BE2C (cell line): ENCODE results near the gene UBP1.

Source experiments
- DNase-seq: peaks from one replicate; pipeline ENCODE4 v3.0.0-alpha.2; 2020
- H3K27me3 ChIP-seq: fragments of 250-450 bp; sonication (Bioruptor Pico); 2 replicates; pipeline ENCODE4 v1.5.1; 2020; ENCODE audit warnings: mild to moderate bottlenecking
- H3K36me3 ChIP-seq: fragments of 250-450 bp; sonication (Bioruptor Pico); 2 replicates; pipeline ENCODE4 v1.5.1; 2020; ENCODE audit warnings: mild to moderate bottlenecking
- H3K4me1 ChIP-seq: fragments of 250-450 bp; sonication (Bioruptor Pico); 2 replicates; pipeline ENCODE4 v1.5.1; 2020
- H3K4me3 ChIP-seq: 2 replicates; pipeline ENCODE4 v1.5.1; 2011; ENCODE audit warnings: low read depth, low read length
- H3K9me3 ChIP-seq: fragments of 250-450 bp; sonication (Bioruptor Pico); 2 replicates; pipeline ENCODE4 v1.5.1; 2020
- TF ChIP-seq, protein P1 (sequence below): IDR thresholded peaks from 2 replicates; pipeline ENCODE4 v1.5.1; 2012; ENCODE audit warnings: mild to moderate bottlenecking, low read depth, low read length

Gene UBP1

DNA sequence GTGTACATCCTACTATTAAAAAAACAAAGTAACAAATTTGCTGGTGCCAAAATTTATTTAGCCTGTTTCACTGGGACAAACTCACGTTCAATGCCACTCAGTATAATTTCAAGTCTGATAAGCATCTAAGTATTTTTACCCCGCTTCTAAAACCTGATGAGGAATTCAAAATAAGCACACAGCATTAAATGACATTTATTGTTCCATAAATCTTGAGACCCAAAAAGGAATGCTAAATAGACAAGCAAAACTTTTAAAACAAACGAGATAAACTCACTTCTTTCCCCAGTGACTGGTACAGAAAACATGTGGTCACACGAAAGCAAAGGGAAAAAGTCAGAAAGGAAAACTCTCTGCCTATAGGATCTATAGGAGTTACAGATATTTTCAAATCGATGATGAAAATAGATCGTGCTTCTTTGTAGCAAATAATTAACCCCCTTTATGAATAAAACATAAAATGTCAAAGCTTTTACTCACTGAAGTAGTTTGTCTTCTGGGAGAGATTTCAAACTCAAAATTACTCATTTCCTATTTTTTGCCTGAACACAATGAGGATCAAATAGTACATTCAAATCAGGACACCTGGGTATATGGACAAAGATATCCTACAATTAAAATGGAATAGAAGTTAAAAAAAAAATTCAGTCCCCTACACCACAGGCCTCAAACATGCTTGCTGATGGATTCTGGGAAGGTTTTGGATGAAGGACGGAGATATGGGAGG is 51.7 kb downstream of the UBP1 start:
- no peak overlapping the region for H3K4me3 ChIP-seq
- H3K36me3 ChIP-seq = peaks cover 4% of the 10 kb centered on the region
- no peaks in the 10 kb centered on the region for H3K9me3 ChIP-seq
- TF ChIP-seq, protein P1, sequence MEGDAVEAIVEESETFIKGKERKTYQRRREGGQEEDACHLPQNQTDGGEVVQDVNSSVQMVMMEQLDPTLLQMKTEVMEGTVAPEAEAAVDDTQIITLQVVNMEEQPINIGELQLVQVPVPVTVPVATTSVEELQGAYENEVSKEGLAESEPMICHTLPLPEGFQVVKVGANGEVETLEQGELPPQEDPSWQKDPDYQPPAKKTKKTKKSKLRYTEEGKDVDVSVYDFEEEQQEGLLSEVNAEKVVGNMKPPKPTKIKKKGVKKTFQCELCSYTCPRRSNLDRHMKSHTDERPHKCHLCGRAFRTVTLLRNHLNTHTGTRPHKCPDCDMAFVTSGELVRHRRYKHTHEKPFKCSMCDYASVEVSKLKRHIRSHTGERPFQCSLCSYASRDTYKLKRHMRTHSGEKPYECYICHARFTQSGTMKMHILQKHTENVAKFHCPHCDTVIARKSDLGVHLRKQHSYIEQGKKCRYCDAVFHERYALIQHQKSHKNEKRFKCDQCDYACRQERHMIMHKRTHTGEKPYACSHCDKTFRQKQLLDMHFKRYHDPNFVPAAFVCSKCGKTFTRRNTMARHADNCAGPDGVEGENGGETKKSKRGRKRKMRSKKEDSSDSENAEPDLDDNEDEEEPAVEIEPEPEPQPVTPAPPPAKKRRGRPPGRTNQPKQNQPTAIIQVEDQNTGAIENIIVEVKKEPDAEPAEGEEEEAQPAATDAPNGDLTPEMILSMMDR = no peak
- H3K4me1 ChIP-seq = no peaks in the 10 kb centered on the region
- DNase-seq = no peak
- H3K27me3 ChIP-seq = no peaks in the 10 kb centered on the region

DNA sequence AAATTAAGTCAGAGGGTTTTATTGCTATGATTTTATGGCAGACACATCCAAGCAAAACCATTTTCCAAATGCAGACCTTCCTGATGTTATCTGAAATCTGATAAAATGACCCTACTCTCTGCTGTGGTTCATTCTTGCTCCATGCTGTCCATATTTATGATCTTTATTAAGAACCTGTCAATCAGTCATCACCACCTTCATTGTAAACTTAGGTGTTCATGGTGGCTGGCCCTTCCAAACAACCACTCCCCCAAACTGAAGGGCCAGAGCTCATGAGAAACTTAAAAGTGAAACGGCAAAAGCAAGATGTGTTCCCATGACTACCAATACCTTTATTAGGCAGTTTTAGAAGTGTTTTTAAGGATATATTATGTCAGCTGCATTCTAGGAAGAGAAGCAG is 53.6 kb downstream of the UBP1 start:
- peaks cover 4% of the 10 kb centered on the region; the same call in 1 of the 2 replicates for H3K36me3 ChIP-seq
- no peaks in the 10 kb centered on the region for H3K27me3 ChIP-seq
- DNase-seq = no peak
- H3K4me1 ChIP-seq = no peaks in the 10 kb centered on the region
- TF ChIP-seq, protein P1 = no peak
- H3K9me3 ChIP-seq = no peaks in the 10 kb centered on the region
- H3K4me3 ChIP-seq = no peak overlapping the region

DNA sequence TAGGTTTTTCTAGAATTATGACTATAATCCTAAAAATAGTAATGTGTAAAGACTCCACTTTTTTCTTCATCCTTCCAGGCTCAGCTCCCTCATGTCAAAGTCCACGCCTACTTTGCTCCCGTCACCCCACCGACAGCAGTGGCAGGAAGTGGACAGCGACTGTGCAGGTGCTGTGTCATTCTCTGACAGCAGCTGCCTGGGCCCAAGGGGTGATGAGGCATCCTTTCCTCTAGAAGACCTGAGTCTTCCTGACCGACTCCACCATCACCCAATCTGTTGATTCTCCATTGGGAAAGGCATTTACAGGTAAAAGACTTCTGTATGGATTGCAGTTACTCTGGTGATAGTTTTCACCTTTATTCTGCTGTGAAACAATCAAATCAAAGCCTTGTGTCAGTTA is 54.8 kb downstream of the UBP1 start:
- no peaks in the 10 kb centered on the region for H3K9me3 ChIP-seq
- DNase-seq = no peak
- no peaks in the 10 kb centered on the region for H3K4me1 ChIP-seq
- peaks cover 4% of the 10 kb centered on the region; the same call in 1 of the 2 replicates for H3K36me3 ChIP-seq
- TF ChIP-seq, protein P1 = no peak
- no peaks in the 10 kb centered on the region for H3K27me3 ChIP-seq
- no peak overlapping the region for H3K4me3 ChIP-seq

DNA sequence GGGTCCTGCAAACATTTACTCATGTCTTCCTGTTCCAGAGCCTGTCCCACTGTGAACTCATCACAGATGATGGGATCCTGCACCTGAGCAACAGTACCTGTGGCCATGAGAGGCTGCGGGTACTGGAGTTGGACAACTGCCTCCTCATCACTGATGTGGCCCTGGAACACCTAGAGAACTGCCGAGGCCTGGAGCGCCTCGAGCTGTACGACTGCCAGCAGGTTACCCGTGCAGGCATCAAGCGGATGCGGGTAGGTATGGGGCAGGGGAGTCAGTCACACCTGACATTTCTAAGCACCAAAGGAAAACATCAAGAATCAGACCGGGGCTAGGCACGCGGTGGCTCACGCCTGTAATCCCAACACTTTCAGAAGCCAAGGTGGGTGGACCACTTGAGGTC is 56.3 kb downstream of the UBP1 start:
- Histone ChIP-seq H3K9me3 (no peaks in the 10 kb centered on the region), H3K27me3 (no peaks in the 10 kb centered on the region), H3K36me3 (no peaks in the 10 kb centered on the region), H3K4me1 (no peaks in the 10 kb centered on the region), H3K4me3 (no peak overlapping the region)
- DNase-seq = no peak
- TF ChIP-seq, protein P1 = no peak

DNA sequence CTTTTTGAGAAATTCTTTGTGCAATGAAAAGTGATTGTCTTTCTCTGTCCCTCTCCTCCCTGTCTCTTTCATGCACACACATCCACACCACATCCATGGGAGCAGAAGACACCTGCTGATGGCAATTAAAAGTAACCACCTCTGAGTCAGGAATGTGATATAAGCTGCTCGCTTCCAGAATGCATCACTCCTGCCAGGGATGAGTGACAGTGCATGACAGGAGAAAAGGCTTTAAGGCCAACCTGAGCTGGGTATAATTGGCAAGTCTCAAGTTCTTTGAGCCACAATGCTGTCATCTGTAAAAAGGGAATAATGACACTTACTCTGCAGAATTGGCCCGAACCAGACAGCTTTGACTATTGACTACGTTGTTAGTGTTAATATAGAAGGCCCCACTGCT is 59.6 kb downstream of the UBP1 start:
- DNase-seq = no peak
- Histone ChIP-seq H3K36me3 (no peaks in the 10 kb centered on the region), H3K4me1 (no peaks in the 10 kb centered on the region), H3K27me3 (no peaks in the 10 kb centered on the region), H3K4me3 (no peak overlapping the region), H3K9me3 (no peaks in the 10 kb centered on the region)
- TF ChIP-seq, protein P1 = no peak

DNA sequence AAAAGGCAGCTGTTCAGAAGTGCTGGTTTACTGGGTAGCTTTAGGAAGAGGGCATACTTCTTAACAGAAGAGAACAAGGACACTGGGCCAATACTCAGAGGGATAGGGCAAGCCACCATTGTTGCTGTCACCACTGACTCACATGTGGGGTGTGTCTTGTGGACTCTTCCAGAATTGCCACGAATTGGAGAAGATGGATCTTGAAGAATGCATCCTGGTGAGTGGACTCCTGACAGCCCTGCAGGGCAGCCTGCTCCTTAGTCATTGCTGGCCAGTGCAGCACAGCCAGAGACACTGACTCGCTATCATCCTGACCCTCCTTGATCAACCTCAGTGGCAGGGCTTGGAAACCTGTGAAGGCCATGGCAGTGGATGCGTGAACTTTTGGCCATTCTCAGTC is 62.3 kb downstream of the UBP1 start:
- no peaks in the 10 kb centered on the region for H3K36me3 ChIP-seq
- no peaks in the 10 kb centered on the region for H3K4me1 ChIP-seq
- TF ChIP-seq, protein P1 = no peak
- H3K27me3 ChIP-seq = no peaks in the 10 kb centered on the region
- no peaks in the 10 kb centered on the region for H3K9me3 ChIP-seq
- no peak for DNase-seq
- H3K4me3 ChIP-seq = no peak overlapping the region
